K562 (cell line): ENCODE measurements around the gene USF2. TPM values are rescaled to one million over a fixed set of nuclear protein-coding genes. Genes with fewer than 3 reads are reported as not detected.
A peak's percentile ranks its signal among the peaks of the same experiment; 100 is the strongest.

Source experiments
- ARID4B ChIP-seq: sonication (generic); formaldehyde crosslinking; IDR thresholded peaks from 2 replicates; pipeline ENCODE4 v1.8.0; 2022; ENCODE audit warnings: mild to moderate bottlenecking, missing genetic modification reagents
- BRF1 ChIP-seq: IDR thresholded peaks from 3 replicates; pipeline ENCODE4 v1.6.1; 2011; ENCODE audit warnings: borderline replicate concordance, mild to moderate bottlenecking; ENCODE audit not compliant: insufficient read length; ENCODE audit errors: extremely low read depth
- DLX4 ChIP-seq: fragments of 250-450 bp; sonication (Bioruptor Pico); IDR thresholded peaks from 2 replicates; pipeline ENCODE4 v1.6.1; 2021; ENCODE audit warnings: mild to moderate bottlenecking
- ELK3 ChIP-seq: fragments of 450-650 bp; formaldehyde crosslinking; IDR thresholded peaks from 2 replicates; pipeline ENCODE4 v1.4.0; 2020; ENCODE audit warnings: mild to moderate bottlenecking
- HNRNPL ChIP-seq: fragments of 200-400 bp; formaldehyde crosslinking; IDR thresholded peaks from 2 replicates; pipeline ENCODE4 v1.6.1; 2017; ENCODE audit warnings: low read depth, mild to moderate bottlenecking, low read length
- MNT ChIP-seq, 2 experiments: fragments of 450-650 bp; conservative IDR thresholded peaks; 2 replicates each; pipeline ENCODE4 v1.6.1; 2017; ENCODE audit warnings: mild to moderate bottlenecking in 2 of 2, moderate library complexity in 2 of 2
- RBM25 ChIP-seq: fragments of 200-400 bp; formaldehyde crosslinking; IDR thresholded peaks from 2 replicates; pipeline ENCODE4 v1.6.1; 2018; ENCODE audit warnings: low read length, low read depth, moderate library complexity; ENCODE audit not compliant: severe bottlenecking
- ZNF318 ChIP-seq, 2 experiments: fragments of 450-650 bp; IDR thresholded peaks; 2 replicates each; pipeline ENCODE4 v1.6.1; 2016; ENCODE audit warnings: mild to moderate bottlenecking in 2 of 2, borderline replicate concordance in 1 of 2, low read depth in 1 of 2, moderate library complexity in 1 of 2
- polyA plus RNA-seq, 8 experiments: library from polyadenylated mRNA; depleted of rRNA in 4 of 8; stranded (reverse) in 5 of 8; unstranded in 3 of 8; fragments of >200 nt; fragmentation: Nextera tagmentation in 2 of 8; fragmentation: Illumina TruSeq in 1 of 8; extraction: Ambion mirVana in 2 of 8; extraction: Trizol in 1 of 8; gene quantifications; 2 replicates each; pipeline versions ENCODE4 v1.2.1 to v1.2.3, GENCODE V29; 2011 to 2014; ENCODE audit warnings: inconsistent platforms in 1 of 8, missing spikeins in 1 of 8
- total RNA-seq, 7 experiments: library from RNA; depleted of rRNA in 6 of 7; stranded (reverse); fragments of >200 nt in 6 of 7; fragmentation: Illumina TruSeq in 2 of 7; extraction: Trizol in 2 of 7; gene quantifications; 2 replicates each; pipeline versions ENCODE4 v1.2.1 to v1.2.3, GENCODE V29; 2011 to 2021; ENCODE audit warnings: low replicate concordance in 1 of 7

Gene USF2
- total and polyA plus RNA-seq, 9 of the 15 experiments (the other 6 are each of a cell fraction or from before 2014, with no cell fraction given), result 0.27 to 93.7 (median 58.4) TPM

- no peak for TF ChIP-seq ELK3 (CRISPR knock-in tag)
- peak; percentile 75; the same call in 1 of the 2 replicates for TF ChIP-seq ARID4B (CRISPR knock-in tag)
- TF ChIP-seq BRF1, result no peak
- TF ChIP-seq RBM25, result peak; percentile 76
- TF ChIP-seq DLX4 (CRISPR knock-in tag), result no peak
- TF ChIP-seq ZNF318 (IDR thresholded peaks at IDR 0.05; ENCODE audit: borderline replicate concordance in 1 of 2, low read depth in 1 of 2), result no peak
- peak in 1 of 2 experiments; percentile 60; a peak in 1 of 4 replicates for TF ChIP-seq MNT (conservative IDR thresholded peaks at IDR 0.05)
- TF ChIP-seq HNRNPL, result no peak
Observed at GRCh38 chr19:35247526-35248309, 21.0 kb upstream of the USF2 start (continued).
